Liver (tissue), 9 donors: ENCODE data around the gene CREB3L2. TPM values are rescaled to one million over a fixed set of nuclear protein-coding genes. Genes with fewer than 3 reads are reported as not detected.
A peak's percentile ranks its signal among the peaks of the same experiment; 100 is the strongest.

Experiments
- DNase-seq: peaks from one replicate; pipeline ENCODE4 v3.0.0-alpha.2; 2017; ENCODE audit warnings: low spot score
- H3K27ac ChIP-seq, 2 donors: one replicate each; pipeline ENCODE4 v1.7.0; 2013; ENCODE audit warnings: inconsistent platforms in 2 of 2, low read length in 2 of 2, control low read depth in 1 of 2, low read depth in 1 of 2, mild to moderate bottlenecking in 1 of 2
- H3K27me3 ChIP-seq, 4 donors: one replicate each; pipeline versions ENCODE4 v1.6.1 to v1.7.0; 2013; ENCODE audit warnings: low read length in 3 of 4, inconsistent platforms in 1 of 4, mild to moderate bottlenecking in 1 of 4, moderate library complexity in 1 of 4; ENCODE audit not compliant: control insufficient read depth in 4 of 4, insufficient read depth in 4 of 4
- H3K36me3 ChIP-seq, 4 donors: one replicate each; pipeline versions ENCODE4 v1.6.1 to v1.7.0; 2013; ENCODE audit warnings: low read length in 3 of 4, mild to moderate bottlenecking in 3 of 4, low read depth in 1 of 4, moderate library complexity in 1 of 4; ENCODE audit not compliant: control insufficient read depth in 4 of 4, insufficient read depth in 3 of 4
- H3K4me1 ChIP-seq, 4 donors: one replicate each; pipeline versions ENCODE4 v1.6.1 to v1.7.0; 2013; ENCODE audit warnings: low read length in 3 of 4, mild to moderate bottlenecking in 3 of 4, moderate library complexity in 1 of 4; ENCODE audit not compliant: control insufficient read depth in 4 of 4, insufficient read depth in 4 of 4
- H3K4me3 ChIP-seq, 3 donors: one replicate each; pipeline versions ENCODE4 v1.6.1 to v1.7.0; 2013; ENCODE audit warnings: low read length in 3 of 3, control low read depth in 1 of 3, low read depth in 1 of 3, mild to moderate bottlenecking in 1 of 3
- H3K9ac ChIP-seq, 2 donors: one replicate each; pipeline ENCODE4 v1.7.0; 2013; ENCODE audit warnings: low read length in 2 of 2, mild to moderate bottlenecking in 2 of 2, moderate library complexity in 2 of 2, control low read depth in 1 of 2, low read depth in 1 of 2
- H3K9me3 ChIP-seq, 4 donors: one replicate each; pipeline versions ENCODE4 v1.6.1 to v1.7.0; 2013; ENCODE audit warnings: low read length in 3 of 4; ENCODE audit not compliant: control insufficient read depth in 4 of 4
- FOXA1 ChIP-seq: IDR thresholded peaks from 2 replicates; pipeline ENCODE4 v1.6.1; 2016; ENCODE audit warnings: antibody characterized with exemption
- FOXA2 ChIP-seq: IDR thresholded peaks from 2 replicates; pipeline ENCODE4 v1.6.1; 2016; ENCODE audit warnings: antibody characterized with exemption
- GABPA ChIP-seq, 2 donors: IDR thresholded peaks in 1 of 2; conservative IDR thresholded peaks in 1 of 2; 2 replicates each; pipeline ENCODE4 v1.6.1; 2016; ENCODE audit warnings: antibody characterized with exemption in 2 of 2, mild to moderate bottlenecking in 1 of 2, moderate library complexity in 1 of 2
- RAD21 ChIP-seq, 2 donors: IDR thresholded peaks; 2 replicates each; pipeline ENCODE4 v1.6.1; 2016; ENCODE audit warnings: antibody characterized with exemption in 2 of 2, mild to moderate bottlenecking in 2 of 2
- RXRA ChIP-seq, 2 donors: IDR thresholded peaks; 2 replicates each; pipeline ENCODE4 v1.6.1; 2017 to 2018; ENCODE audit warnings: antibody characterized with exemption in 2 of 2, mild to moderate bottlenecking in 1 of 2
- SP1 ChIP-seq: IDR thresholded peaks from 2 replicates; pipeline ENCODE4 v1.6.1; 2018; ENCODE audit warnings: antibody characterized with exemption, mild to moderate bottlenecking
- TAF1 ChIP-seq: conservative IDR thresholded peaks from 2 replicates; pipeline ENCODE4 v1.6.1; 2016; ENCODE audit warnings: antibody characterized with exemption, mild to moderate bottlenecking
- WGBS: extraction: QIAGEN DNeasy Blood & Tissue Kit; methylation state at CpG from one replicate; pipeline ENCODE4 v1.1.7; 2013; 5-methylcytosine and 5-hydroxymethylcytosine counted together
- polyA plus RNA-seq, 2 donors: library from polyadenylated mRNA; stranded (reverse) in 1 of 2; unstranded in 1 of 2; fragments of 200-250 nt in 1 of 2; fragments of >200 nt in 1 of 2; fragmentation: Nextera tagmentation in 1 of 2; extraction: Ambion mirVana in 1 of 2; gene quantifications; one replicate each; pipeline versions ENCODE4 v1.2.1 to v1.2.3, GENCODE V29; 2013 to 2015
- total RNA-seq, 2 donors: library from RNA; depleted of rRNA; stranded (reverse); fragments of >200 nt; gene quantifications; one replicate each; pipeline ENCODE4 v1.2.3, GENCODE V29; 2014
- TF ChIP-seq, protein P1 (sequence below): IDR thresholded peaks from 2 replicates; pipeline ENCODE4 v1.6.1; 2016; ENCODE audit warnings: antibody characterized with exemption, mild to moderate bottlenecking
- TF ChIP-seq, protein P2 (sequence below): IDR thresholded peaks from 2 replicates; pipeline ENCODE4 v1.6.1; 2016; ENCODE audit warnings: antibody characterized with exemption
- TF ChIP-seq, protein P3 (sequence below): fragments of 150-350 bp; IDR thresholded peaks from 2 replicates; pipeline ENCODE4 v1.5.1; 2017; ENCODE audit warnings: improper control_type of control experiment, low read depth, low read length; ENCODE audit not compliant: missing input control
- donor health status: healthy.
- donor health status: healthy.
- donor health status: healthy.
- donor health status: healthy.
- donor health status: healthy.

CREB3L2 gene
- total and polyA plus RNA-seq, 4 donors, result 6.7 to 16.6 (median 9.9) TPM

DNA sequence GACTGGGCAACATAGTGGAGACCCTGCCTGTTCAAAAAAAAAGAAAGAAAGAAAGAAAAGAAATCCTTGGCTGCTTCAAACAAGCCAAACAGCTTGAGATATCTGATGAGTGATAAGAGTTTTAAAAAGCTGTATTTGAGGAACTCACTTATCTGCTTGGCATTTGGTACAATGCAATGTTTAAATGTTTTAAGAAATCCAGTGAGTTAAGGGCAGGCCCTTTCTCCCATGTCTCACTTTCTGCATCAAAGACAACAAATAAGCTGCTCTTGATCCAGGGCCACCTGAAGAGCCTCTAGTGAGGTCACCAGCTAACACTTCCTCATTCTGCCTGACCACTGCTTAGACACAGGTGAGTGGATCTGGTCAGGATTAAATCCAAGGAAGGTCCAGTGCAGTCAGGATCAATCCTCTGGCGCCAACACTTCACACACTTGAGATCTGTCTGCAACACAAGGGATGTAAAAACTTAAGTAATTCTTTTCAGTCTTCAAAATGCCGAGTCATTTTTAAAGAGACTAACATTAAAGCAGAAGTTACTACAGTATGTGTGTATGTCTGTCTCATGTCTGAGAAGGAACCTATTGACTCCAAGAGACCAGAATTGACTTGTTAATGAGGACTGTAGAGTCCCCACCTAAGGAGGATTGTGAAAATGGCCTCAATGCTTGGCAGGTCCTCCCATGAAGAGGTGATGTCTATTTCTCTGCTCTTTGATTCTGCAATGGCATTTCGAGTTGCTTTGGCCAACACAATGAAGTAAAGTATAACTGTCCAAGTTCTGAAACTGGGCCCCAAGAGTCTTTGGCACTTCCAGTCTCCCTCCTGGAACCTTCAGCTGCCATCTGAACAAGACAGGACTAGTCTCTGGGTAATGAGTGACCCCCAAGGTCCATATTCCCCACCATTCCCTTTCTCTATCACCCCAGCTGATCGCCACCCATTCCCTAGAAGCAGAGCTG lies 43.1 kb downstream of the CREB3L2 start:
- TF ChIP-seq SP1, result no peak
- TF ChIP-seq GABPA (IDR thresholded peaks at IDR 0.05 in 1 of 2, conservative IDR thresholded peaks at IDR 0.05 in 1 of 2), result no peak
- TF ChIP-seq, protein P1, sequence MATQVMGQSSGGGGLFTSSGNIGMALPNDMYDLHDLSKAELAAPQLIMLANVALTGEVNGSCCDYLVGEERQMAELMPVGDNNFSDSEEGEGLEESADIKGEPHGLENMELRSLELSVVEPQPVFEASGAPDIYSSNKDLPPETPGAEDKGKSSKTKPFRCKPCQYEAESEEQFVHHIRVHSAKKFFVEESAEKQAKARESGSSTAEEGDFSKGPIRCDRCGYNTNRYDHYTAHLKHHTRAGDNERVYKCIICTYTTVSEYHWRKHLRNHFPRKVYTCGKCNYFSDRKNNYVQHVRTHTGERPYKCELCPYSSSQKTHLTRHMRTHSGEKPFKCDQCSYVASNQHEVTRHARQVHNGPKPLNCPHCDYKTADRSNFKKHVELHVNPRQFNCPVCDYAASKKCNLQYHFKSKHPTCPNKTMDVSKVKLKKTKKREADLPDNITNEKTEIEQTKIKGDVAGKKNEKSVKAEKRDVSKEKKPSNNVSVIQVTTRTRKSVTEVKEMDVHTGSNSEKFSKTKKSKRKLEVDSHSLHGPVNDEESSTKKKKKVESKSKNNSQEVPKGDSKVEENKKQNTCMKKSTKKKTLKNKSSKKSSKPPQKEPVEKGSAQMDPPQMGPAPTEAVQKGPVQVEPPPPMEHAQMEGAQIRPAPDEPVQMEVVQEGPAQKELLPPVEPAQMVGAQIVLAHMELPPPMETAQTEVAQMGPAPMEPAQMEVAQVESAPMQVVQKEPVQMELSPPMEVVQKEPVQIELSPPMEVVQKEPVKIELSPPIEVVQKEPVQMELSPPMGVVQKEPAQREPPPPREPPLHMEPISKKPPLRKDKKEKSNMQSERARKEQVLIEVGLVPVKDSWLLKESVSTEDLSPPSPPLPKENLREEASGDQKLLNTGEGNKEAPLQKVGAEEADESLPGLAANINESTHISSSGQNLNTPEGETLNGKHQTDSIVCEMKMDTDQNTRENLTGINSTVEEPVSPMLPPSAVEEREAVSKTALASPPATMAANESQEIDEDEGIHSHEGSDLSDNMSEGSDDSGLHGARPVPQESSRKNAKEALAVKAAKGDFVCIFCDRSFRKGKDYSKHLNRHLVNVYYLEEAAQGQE, result no peak
- peaks cover 3 to 33% (median 31%) of the 10 kb centered on the region in 4 donors for H3K4me1 ChIP-seq
- 94% methylated on average over 4 of the region's 4 CpGs for WGBS

DNA sequence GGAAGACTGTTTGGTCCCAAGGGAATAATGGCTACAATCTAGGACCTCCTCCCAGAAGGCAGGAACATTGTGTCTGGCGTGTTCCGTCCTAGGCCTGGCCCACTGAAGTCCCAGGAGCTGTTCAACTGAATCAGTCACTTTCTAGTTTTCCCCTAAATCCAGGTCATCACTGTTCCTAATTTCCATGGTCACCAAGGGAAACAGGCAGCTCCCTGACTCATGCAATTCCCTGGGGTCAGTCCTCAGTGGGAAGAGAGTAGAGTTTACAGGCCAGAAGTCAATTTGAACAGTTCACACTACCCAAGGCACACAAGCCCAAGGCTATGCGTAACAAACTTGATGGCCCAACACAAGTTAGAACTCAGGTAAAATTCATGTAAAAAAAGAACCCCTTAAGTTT lies 44.0 kb downstream of the CREB3L2 start:
- no peak overlapping the region for H3K9ac ChIP-seq
- 95% methylated on average over 3 of the region's 3 CpGs for WGBS
- H3K4me1 ChIP-seq, result peaks cover 3 to 39% (median 32%) of the 10 kb centered on the region in 4 donors
- H3K36me3 ChIP-seq, result peaks cover 0 to 3% (median 0%) of the 10 kb centered on the region in 4 donors
- TF ChIP-seq, protein P1, result no peak
- TF ChIP-seq FOXA1 (no peak), TAF1 (no peak), RAD21 (IDR thresholded peaks at IDR 0.05) (no peak)
- H3K27me3 ChIP-seq, result no peaks in the 10 kb centered on the region
- DNase-seq, result no peak
- H3K9me3 ChIP-seq, result no peaks in the 10 kb centered on the region
- H3K27ac ChIP-seq, result no peak overlapping the region
- no peak overlapping the region for H3K4me3 ChIP-seq

More for the DNA sequence above, 43.1 kb downstream of the CREB3L2 start:
- H3K9ac ChIP-seq, result no peak overlapping the region
- peaks cover 0 to 4% (median 0%) of the 10 kb centered on the region in 4 donors for H3K36me3 ChIP-seq
- DNase-seq, result no peak
- H3K9me3 ChIP-seq, result no peaks in the 10 kb centered on the region
- no peak overlapping the region for H3K4me3 ChIP-seq
- H3K27ac ChIP-seq, result no peak overlapping the region
- H3K27me3 ChIP-seq, result no peaks in the 10 kb centered on the region

DNA sequence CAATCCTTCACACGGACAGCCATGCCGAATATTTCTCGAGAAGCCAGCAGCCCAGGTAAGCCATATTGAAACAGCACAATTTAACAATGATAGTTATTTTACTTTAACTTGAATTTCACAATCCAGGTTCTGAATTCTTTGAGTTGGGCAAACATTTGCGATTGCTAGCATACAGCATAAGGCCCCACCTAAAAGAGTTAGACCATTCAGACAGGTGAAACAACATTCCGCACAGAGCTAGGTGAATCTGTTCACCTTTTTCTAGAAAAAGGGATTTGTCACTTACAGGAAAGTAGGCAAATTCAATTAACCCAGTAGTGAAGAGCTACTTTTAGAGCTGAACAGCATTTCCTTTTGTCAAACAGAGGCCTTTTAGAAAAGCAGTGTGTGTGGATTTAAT lies 45.3 kb downstream of the CREB3L2 start:
- Histone ChIP-seq H3K9ac (no peak overlapping the region), H3K27me3 (no peaks in the 10 kb centered on the region), H3K36me3 (peaks cover 0 to 2% (median 0%) of the 10 kb centered on the region in 4 donors), H3K9me3 (no peaks in the 10 kb centered on the region), H3K27ac (peak overlapping the region in 1 of 2 donors; percentile 55), H3K4me3 (no peak overlapping the region), H3K4me1 (peaks cover 3 to 39% (median 32%) of the 10 kb centered on the region in 4 donors)
- TF ChIP-seq TAF1 (no peak), RXRA (IDR thresholded peaks at IDR 0.05) (no peak), FOXA2 (no peak)
- TF ChIP-seq, protein P2, sequence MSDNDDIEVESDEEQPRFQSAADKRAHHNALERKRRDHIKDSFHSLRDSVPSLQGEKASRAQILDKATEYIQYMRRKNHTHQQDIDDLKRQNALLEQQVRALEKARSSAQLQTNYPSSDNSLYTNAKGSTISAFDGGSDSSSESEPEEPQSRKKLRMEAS, result no peak
- TF ChIP-seq, protein P3, sequence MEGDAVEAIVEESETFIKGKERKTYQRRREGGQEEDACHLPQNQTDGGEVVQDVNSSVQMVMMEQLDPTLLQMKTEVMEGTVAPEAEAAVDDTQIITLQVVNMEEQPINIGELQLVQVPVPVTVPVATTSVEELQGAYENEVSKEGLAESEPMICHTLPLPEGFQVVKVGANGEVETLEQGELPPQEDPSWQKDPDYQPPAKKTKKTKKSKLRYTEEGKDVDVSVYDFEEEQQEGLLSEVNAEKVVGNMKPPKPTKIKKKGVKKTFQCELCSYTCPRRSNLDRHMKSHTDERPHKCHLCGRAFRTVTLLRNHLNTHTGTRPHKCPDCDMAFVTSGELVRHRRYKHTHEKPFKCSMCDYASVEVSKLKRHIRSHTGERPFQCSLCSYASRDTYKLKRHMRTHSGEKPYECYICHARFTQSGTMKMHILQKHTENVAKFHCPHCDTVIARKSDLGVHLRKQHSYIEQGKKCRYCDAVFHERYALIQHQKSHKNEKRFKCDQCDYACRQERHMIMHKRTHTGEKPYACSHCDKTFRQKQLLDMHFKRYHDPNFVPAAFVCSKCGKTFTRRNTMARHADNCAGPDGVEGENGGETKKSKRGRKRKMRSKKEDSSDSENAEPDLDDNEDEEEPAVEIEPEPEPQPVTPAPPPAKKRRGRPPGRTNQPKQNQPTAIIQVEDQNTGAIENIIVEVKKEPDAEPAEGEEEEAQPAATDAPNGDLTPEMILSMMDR, result no peak
- 86% methylated on average over 5 of the region's 5 CpGs for WGBS
- no peak for DNase-seq
